ENCODE data around the gene MAP3K21. TPM values are rescaled to one million over a fixed set of nuclear protein-coding genes. Genes with fewer than 3 reads are reported as not detected.

MAP3K21 gene
- total RNA-seq, 4 donors from 2014 or later = 0.34 to 0.66 (median 0.43) TPM

- no peak for TF ChIP-seq POLR2AphosphoS5 (IDR thresholded peaks at IDR 0.05)
- no peak for TF ChIP-seq EP300 (IDR thresholded peaks at IDR 0.05)
- no peak for TF ChIP-seq POLR2A (IDR thresholded peaks at IDR 0.05; ENCODE audit: low read depth)
- TF ChIP-seq CTCF (IDR thresholded peaks at IDR 0.05) = no peak
- 95% methylated on average over 2 of the region's 2 CpGs for WGBS
- intact Hi-C loops (cut with DNase I) = no loop called here
- Histone ChIP-seq H3K27ac (replicated peaks in 1 of 4) (no peak overlapping the region), H3K36me3 (no peaks in the 10 kb centered on the region), H3K4me3 (no peak overlapping the region), H3K4me1 (no peaks in the 10 kb centered on the region), H3K9me3 (no peaks in the 10 kb centered on the region), H3K27me3 (peaks cover 0 to 3% (median 0%) of the 10 kb centered on the region in 4 donors)
- no peak for DNase-seq (ENCODE audit: extremely low spot score)
These were observed 32.4 kb downstream of the MAP3K21 start for GRCh38 chr1:233359905-233360304.

- DNase-seq (ENCODE audit: extremely low spot score) = no peak
- intact Hi-C loops (cut with DNase I) = no loop called here
- TF ChIP-seq POLR2A (IDR thresholded peaks at IDR 0.05; ENCODE audit: low read depth) (no peak), POLR2AphosphoS5 (IDR thresholded peaks at IDR 0.05) (no peak), CTCF (IDR thresholded peaks at IDR 0.05) (no peak), EP300 (IDR thresholded peaks at IDR 0.05) (no peak)
- H3K4me3 ChIP-seq = no peak overlapping the region
- H3K27me3 ChIP-seq = peaks cover 0 to 3% (median 0%) of the 10 kb centered on the region in 4 donors
- 70% methylated on average over 6 of the region's 6 CpGs for WGBS
- no peaks in the 10 kb centered on the region for H3K36me3 ChIP-seq
- H3K4me1 ChIP-seq = no peaks in the 10 kb centered on the region
- H3K9me3 ChIP-seq = no peaks in the 10 kb centered on the region
- H3K27ac ChIP-seq (replicated peaks in 1 of 4) = no peak overlapping the region
These were observed 33.1 kb downstream of the MAP3K21 start for GRCh38 chr1:233360525-233361102.

- intact Hi-C loops (cut with DNase I) = no loop called here
- no peak for DNase-seq (ENCODE audit: extremely low spot score)
- Histone ChIP-seq H3K4me1 (no peaks in the 10 kb centered on the region), H3K4me3 (no peak overlapping the region), H3K27ac (replicated peaks in 1 of 4) (no peak overlapping the region), H3K27me3 (peaks cover 0 to 3% (median 0%) of the 10 kb centered on the region in 4 donors), H3K9me3 (no peaks in the 10 kb centered on the region), H3K36me3 (no peaks in the 10 kb centered on the region)
- WGBS = 71% methylated on average over 17 of the region's 19 CpGs
- TF ChIP-seq EP300 (IDR thresholded peaks at IDR 0.05) = no peak
These were observed 34.4 kb downstream of the MAP3K21 start for GRCh38 chr1:233361876-233362275.

GRCh38 chr1:233362743-233363142, 35.2 kb downstream of the MAP3K21 start:
- Histone ChIP-seq H3K36me3 (no peaks in the 10 kb centered on the region), H3K27ac (replicated peaks in 1 of 4) (no peak overlapping the region), H3K27me3 (peaks cover 0 to 3% (median 0%) of the 10 kb centered on the region in 4 donors), H3K9me3 (no peaks in the 10 kb centered on the region), H3K4me1 (no peaks in the 10 kb centered on the region), H3K4me3 (no peak overlapping the region)
- TF ChIP-seq EP300 (IDR thresholded peaks at IDR 0.05) (no peak), POLR2A (IDR thresholded peaks at IDR 0.05; ENCODE audit: low read depth) (no peak), POLR2AphosphoS5 (IDR thresholded peaks at IDR 0.05) (no peak), CTCF (IDR thresholded peaks at IDR 0.05) (no peak)
- intact Hi-C loops (cut with DNase I) = no loop called here
- no peak for DNase-seq (ENCODE audit: extremely low spot score)
- WGBS = 96% methylated on average over 1 of the region's 1 CpG

- Histone ChIP-seq H3K27me3 (peaks cover 0 to 3% (median 0%) of the 10 kb centered on the region in 4 donors), H3K4me3 (no peak overlapping the region), H3K36me3 (no peaks in the 10 kb centered on the region), H3K9me3 (no peaks in the 10 kb centered on the region), H3K4me1 (no peaks in the 10 kb centered on the region), H3K27ac (replicated peaks in 1 of 4) (no peak overlapping the region)
- TF ChIP-seq POLR2AphosphoS5 (IDR thresholded peaks at IDR 0.05) (no peak), CTCF (IDR thresholded peaks at IDR 0.05) (no peak), EP300 (IDR thresholded peaks at IDR 0.05) (no peak), POLR2A (IDR thresholded peaks at IDR 0.05; ENCODE audit: low read depth) (no peak)
- DNase-seq (ENCODE audit: extremely low spot score) = no peak
- intact Hi-C loops (cut with DNase I) = no loop called here
- 71% methylated on average over 1 of the region's 1 CpG for WGBS
These were observed 36.5 kb downstream of the MAP3K21 start for GRCh38 chr1:233364026-233364425.
